Measurements from ENCODE around the gene OST4. TPM values are rescaled to one million over a fixed set of nuclear protein-coding genes. Genes with fewer than 3 reads are reported as not detected.

Gene OST4
- total RNA-seq, 1 donor from 2014 or later = 379 TPM

DNA sequence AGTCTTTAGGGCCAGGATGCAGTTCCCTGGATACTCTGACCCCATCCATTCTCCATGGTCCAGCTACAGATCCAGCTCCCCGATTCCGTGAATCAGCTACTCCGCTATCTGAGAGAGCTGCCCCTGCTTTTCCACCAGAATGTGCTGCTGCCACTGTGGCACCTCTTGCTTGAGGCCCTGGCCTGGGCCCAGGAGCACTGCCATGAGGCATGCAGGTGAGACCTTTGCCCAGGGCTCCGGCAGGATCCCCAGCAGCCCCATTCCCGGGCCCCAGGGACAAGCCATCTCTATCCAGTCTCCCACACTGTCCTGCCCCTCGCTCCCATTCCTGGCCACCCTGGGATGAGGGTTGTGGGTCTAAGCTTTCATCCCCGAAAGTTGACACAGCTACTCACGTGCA is 31.2 kb downstream of the OST4 start:
- TF ChIP-seq, protein P1, sequence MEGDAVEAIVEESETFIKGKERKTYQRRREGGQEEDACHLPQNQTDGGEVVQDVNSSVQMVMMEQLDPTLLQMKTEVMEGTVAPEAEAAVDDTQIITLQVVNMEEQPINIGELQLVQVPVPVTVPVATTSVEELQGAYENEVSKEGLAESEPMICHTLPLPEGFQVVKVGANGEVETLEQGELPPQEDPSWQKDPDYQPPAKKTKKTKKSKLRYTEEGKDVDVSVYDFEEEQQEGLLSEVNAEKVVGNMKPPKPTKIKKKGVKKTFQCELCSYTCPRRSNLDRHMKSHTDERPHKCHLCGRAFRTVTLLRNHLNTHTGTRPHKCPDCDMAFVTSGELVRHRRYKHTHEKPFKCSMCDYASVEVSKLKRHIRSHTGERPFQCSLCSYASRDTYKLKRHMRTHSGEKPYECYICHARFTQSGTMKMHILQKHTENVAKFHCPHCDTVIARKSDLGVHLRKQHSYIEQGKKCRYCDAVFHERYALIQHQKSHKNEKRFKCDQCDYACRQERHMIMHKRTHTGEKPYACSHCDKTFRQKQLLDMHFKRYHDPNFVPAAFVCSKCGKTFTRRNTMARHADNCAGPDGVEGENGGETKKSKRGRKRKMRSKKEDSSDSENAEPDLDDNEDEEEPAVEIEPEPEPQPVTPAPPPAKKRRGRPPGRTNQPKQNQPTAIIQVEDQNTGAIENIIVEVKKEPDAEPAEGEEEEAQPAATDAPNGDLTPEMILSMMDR (IDR thresholded peaks at IDR 0.05; ENCODE audit: unreplicated experiment) = no peak
- peaks cover 48% of the 10 kb centered on the region for H3K36me3 Mint-ChIP-seq (ENCODE audit: low read depth, unreplicated experiment)
- H3K4me1 Mint-ChIP-seq (ENCODE audit: unreplicated experiment) = no peaks in the 10 kb centered on the region
- H3K27ac Mint-ChIP-seq (ENCODE audit: unreplicated experiment) = no peak overlapping the region
- H3K27me3 Mint-ChIP-seq (ENCODE audit: unreplicated experiment) = peaks cover 3% of the 10 kb centered on the region
- no peak for DNase-seq (ENCODE audit: low spot score)
- no peak overlapping the region for H3K4me3 Mint-ChIP-seq (ENCODE audit: unreplicated experiment)
- no peaks in the 10 kb centered on the region for H3K9me3 Mint-ChIP-seq (ENCODE audit: unreplicated experiment)

DNA sequence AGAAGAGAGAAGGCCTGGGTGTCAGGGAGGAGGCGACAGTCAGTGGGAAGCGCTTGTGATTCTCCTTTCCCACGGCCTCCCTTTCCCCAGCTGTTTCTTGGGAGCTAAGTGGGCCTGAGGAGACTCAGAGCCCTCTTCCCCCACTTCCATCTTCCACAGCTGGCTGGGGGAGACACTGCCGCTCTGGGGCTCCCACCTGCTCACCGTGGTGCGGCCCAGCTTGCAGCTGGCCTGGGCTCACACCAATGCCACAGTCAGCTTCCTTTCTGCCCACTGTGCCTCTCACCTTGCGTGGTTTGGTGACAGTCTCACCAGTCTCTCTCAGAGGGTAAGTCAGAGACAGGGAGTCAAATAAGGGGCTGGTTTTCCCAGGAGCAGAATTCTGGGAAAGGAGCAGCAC is 31.6 kb downstream of the OST4 start:
- Mint-ChIP-seq H3K9me3 (ENCODE audit: unreplicated experiment) (no peaks in the 10 kb centered on the region), H3K27me3 (ENCODE audit: unreplicated experiment) (peaks cover 3% of the 10 kb centered on the region), H3K27ac (ENCODE audit: unreplicated experiment) (no peak overlapping the region), H3K4me1 (ENCODE audit: unreplicated experiment) (no peaks in the 10 kb centered on the region), H3K36me3 (ENCODE audit: low read depth, unreplicated experiment) (peaks cover 48% of the 10 kb centered on the region), H3K4me3 (ENCODE audit: unreplicated experiment) (no peak overlapping the region)
- no peak for DNase-seq (ENCODE audit: low spot score)
- TF ChIP-seq, protein P1 (IDR thresholded peaks at IDR 0.05; ENCODE audit: unreplicated experiment) = no peak

DNA sequence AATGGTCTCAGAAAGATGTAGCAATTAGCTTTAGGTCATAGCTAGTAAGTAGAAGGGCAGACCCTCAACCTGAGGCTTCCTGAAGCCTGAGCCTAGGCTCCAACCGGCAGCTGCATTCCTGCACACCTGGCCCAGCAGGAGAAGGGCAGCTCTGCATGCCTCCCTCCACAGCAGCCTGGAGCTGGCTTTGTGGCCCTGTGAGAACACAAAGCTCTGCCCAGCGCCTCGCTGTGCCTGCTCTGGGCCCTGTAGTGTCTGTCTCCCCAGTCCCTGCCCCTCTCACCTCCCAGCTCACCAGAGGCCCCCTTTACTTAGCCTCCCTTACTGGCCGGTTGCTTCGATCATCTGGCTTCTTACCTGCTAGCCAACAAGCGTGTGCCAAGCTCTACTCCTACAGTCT is 32.0 kb downstream of the OST4 start:
- Mint-ChIP-seq H3K9me3 (ENCODE audit: unreplicated experiment) (no peaks in the 10 kb centered on the region), H3K27ac (ENCODE audit: unreplicated experiment) (no peak overlapping the region), H3K27me3 (ENCODE audit: unreplicated experiment) (peaks cover 3% of the 10 kb centered on the region), H3K36me3 (ENCODE audit: low read depth, unreplicated experiment) (peaks cover 48% of the 10 kb centered on the region), H3K4me3 (ENCODE audit: unreplicated experiment) (no peak overlapping the region), H3K4me1 (ENCODE audit: unreplicated experiment) (no peaks in the 10 kb centered on the region)
- TF ChIP-seq, protein P1 (IDR thresholded peaks at IDR 0.05; ENCODE audit: unreplicated experiment) = no peak
- DNase-seq (ENCODE audit: low spot score) = no peak

DNA sequence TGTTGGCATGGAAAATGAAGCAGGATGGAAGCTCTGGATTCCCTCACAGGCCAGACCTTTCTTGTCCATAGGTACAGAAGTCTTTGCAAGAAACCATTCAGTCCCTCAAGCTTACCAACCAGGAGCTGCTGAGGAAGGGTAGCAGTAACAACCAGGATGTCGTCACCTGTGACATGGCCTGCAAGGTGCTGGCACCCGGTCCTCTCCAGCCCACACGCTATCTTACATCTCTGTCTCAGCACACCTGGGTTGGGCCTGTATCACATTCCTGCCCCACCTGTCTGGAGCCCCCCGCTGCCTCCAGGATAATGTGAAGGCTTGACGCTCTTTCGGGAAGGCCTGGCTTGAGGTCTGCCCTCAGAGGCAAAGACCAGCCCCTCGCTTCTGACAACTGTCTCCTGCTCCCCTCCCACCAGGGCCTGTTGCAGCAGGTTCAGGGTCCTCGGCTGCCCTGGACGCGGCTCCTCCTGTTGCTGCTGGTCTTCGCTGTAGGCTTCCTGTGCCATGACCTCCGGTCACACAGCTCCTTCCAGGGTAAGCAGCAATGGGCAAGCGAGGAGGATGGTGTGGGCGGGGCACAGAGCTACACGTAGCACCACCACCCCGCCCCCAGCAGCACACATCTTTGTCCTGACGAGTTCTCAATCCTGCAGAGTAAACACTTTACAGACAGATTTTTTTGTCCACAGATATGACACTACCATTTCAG is 32.7 kb downstream of the OST4 start:
- Mint-ChIP-seq H3K27ac (ENCODE audit: unreplicated experiment) (no peak overlapping the region), H3K4me1 (ENCODE audit: unreplicated experiment) (peaks cover 5% of the 10 kb centered on the region), H3K27me3 (ENCODE audit: unreplicated experiment) (peaks cover 8% of the 10 kb centered on the region), H3K9me3 (ENCODE audit: unreplicated experiment) (no peaks in the 10 kb centered on the region), H3K36me3 (ENCODE audit: low read depth, unreplicated experiment) (peaks cover 48% of the 10 kb centered on the region), H3K4me3 (ENCODE audit: unreplicated experiment) (no peak overlapping the region)
- TF ChIP-seq, protein P1 (IDR thresholded peaks at IDR 0.05; ENCODE audit: unreplicated experiment) = no peak
- no peak for DNase-seq (ENCODE audit: low spot score)

DNA sequence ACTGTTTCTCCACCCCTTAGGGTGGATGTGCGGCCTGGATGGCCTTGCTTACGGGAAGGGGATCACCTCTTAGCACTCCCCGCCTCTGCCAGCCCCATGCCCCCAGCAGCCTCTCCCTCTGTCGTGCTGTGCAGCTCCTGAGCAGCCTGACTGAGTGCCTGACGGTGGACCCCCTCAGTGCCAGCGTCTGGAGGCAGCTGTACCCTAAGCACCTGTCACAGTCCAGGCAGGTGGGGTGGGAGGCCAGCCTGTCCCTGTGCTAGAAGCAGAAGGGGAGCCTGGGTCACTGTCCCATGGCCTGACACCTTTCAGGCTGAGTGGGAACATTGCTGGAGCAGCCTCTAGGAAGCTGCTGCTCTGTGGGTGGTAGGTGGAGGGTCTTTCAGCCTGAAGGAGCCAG is 33.4 kb downstream of the OST4 start:
- TF ChIP-seq, protein P1 (IDR thresholded peaks at IDR 0.05; ENCODE audit: unreplicated experiment) = no peak
- Mint-ChIP-seq H3K36me3 (ENCODE audit: low read depth, unreplicated experiment) (peaks cover 48% of the 10 kb centered on the region), H3K9me3 (ENCODE audit: unreplicated experiment) (no peaks in the 10 kb centered on the region), H3K27ac (ENCODE audit: unreplicated experiment) (no peak overlapping the region), H3K4me1 (ENCODE audit: unreplicated experiment) (peaks cover 11% of the 10 kb centered on the region), H3K27me3 (ENCODE audit: unreplicated experiment) (peaks cover 8% of the 10 kb centered on the region), H3K4me3 (ENCODE audit: unreplicated experiment) (no peak overlapping the region)
- DNase-seq (ENCODE audit: low spot score) = no peak

All from endothelial cell (in vitro differentiated cells).